H1 (cell line): ENCODE results near the gene KLHL36. TPM values are rescaled to one million over a fixed set of nuclear protein-coding genes. Genes with fewer than 3 reads are reported as not detected.

Source experiments
- CTCF ChIA-PET: fragments of 300-600 bp; sonication (Branson Sonifier 250); formaldehyde crosslinking; loops from one replicate; lab custom pipeline; 2021; ENCODE audit not compliant: partially characterized antibody; lab: Charles Lee
- POLR2A ChIA-PET: fragments of 300-600 bp; sonication (Branson Sonifier 250); formaldehyde crosslinking; loops from one replicate; lab custom pipeline; 2021; ENCODE audit warnings: inconsistent platforms; ENCODE audit not compliant: partially characterized antibody; lab: Charles Lee
- DNase-seq, 2 experiments: peaks; one replicate each; pipeline versions ENCODE4 v3.0.0 to v3.0.0-alpha.2; 2010 to 2022; ENCODE audit warnings: low spot score in 2 of 2, low read depth in 1 of 2, mixed read lengths in 1 of 2
- FAIRE-seq: peaks from 2 replicates; lab custom pipeline; 2011; peaks lifted over from hg19 to GRCh38; lab: Jason Lieb, UNC
- H2AFZ ChIP-seq: 2 replicates; pipeline ENCODE4 v1.8.1; 2012; ENCODE audit warnings: low read length, inconsistent platforms
- H2AK5ac ChIP-seq: 2 replicates; pipeline ENCODE4 v1.6.1; 2013; ENCODE audit warnings: low read depth, low read length
- H2BK120ac ChIP-seq: replicated peaks from 2 replicates; pipeline ENCODE3; 2013; ENCODE audit warnings: low read depth, low read length, inconsistent platforms
- H2BK12ac ChIP-seq: 2 replicates; pipeline ENCODE4 v1.6.1; 2013; ENCODE audit warnings: low read depth, low read length
- H2BK15ac ChIP-seq: 2 replicates; pipeline ENCODE4 v1.6.1; 2013; ENCODE audit warnings: low read length
- H2BK20ac ChIP-seq: 2 replicates; pipeline ENCODE4 v1.6.1; 2013; ENCODE audit warnings: low read length
- H2BK5ac ChIP-seq: 2 replicates; pipeline ENCODE4 v1.6.1; 2013; ENCODE audit warnings: low read depth, low read length
- H3K14ac ChIP-seq: 2 replicates; pipeline ENCODE4 v1.6.1; 2013; ENCODE audit warnings: inconsistent platforms; ENCODE audit not compliant: insufficient read length
- H3K18ac ChIP-seq: 2 replicates; pipeline ENCODE4 v1.6.1; 2013; ENCODE audit warnings: low read length; ENCODE audit errors: extremely low read depth
- H3K23ac ChIP-seq: 2 replicates; pipeline ENCODE4 v1.6.1; 2013; ENCODE audit warnings: inconsistent platforms; ENCODE audit not compliant: insufficient read length
- H3K23me2 ChIP-seq: 2 replicates; pipeline ENCODE4 v1.6.1; 2013; ENCODE audit warnings: low read depth, low read length
- H3K27ac ChIP-seq: 2 replicates; pipeline ENCODE4 v1.6.1; 2011; ENCODE audit warnings: low read depth, low read length, inconsistent platforms
- H3K27me3 ChIP-seq, 4 experiments: replicated peaks in 1 of 4; 1 replicate in 1 of 4; 2 replicates in 3 of 4; pipeline versions ENCODE4 v1.6.1 to v1.8.1; 2011 to 2013; ENCODE audit warnings: low read length in 3 of 4, mild to moderate bottlenecking in 3 of 4, inconsistent platforms in 2 of 4, mixed read lengths in 2 of 4, moderate library complexity in 1 of 4; ENCODE audit not compliant: control insufficient read depth in 3 of 4, insufficient read depth in 3 of 4; ENCODE audit errors: extremely low read depth in 1 of 4
- H3K36me3 ChIP-seq, 4 experiments: 2 replicates each; pipeline versions ENCODE4 v1.6.1 to v1.8.1; 2011 to 2013; ENCODE audit warnings: mild to moderate bottlenecking in 4 of 4, low read length in 3 of 4, moderate library complexity in 2 of 4, control low read depth in 1 of 4, inconsistent platforms in 1 of 4; ENCODE audit not compliant: insufficient read depth in 4 of 4, control insufficient read depth in 2 of 4
- H3K4ac ChIP-seq: replicated peaks from 2 replicates; pipeline ENCODE3; 2013; ENCODE audit warnings: low read length, low read depth, mixed read lengths, inconsistent platforms; ENCODE audit not compliant: insufficient read length
- H3K4me1 ChIP-seq, 4 experiments: replicated peaks in 1 of 4; 1 replicate in 1 of 4; 2 replicates in 3 of 4; pipeline versions ENCODE4 v1.6.1 to v1.8.1; 2011 to 2013; ENCODE audit warnings: low read length in 3 of 4, inconsistent platforms in 2 of 4, mixed read lengths in 1 of 4; ENCODE audit not compliant: insufficient read depth in 4 of 4, control insufficient read depth in 3 of 4
- H3K4me2 ChIP-seq, 2 experiments: 2 replicates each; pipeline versions ENCODE4 v1.6.1 to v1.8.1; 2011 to 2013; ENCODE audit warnings: low read depth in 2 of 2, low read length in 2 of 2, control low read depth in 1 of 2, inconsistent platforms in 1 of 2, mild to moderate bottlenecking in 1 of 2; ENCODE audit not compliant: insufficient read depth in 1 of 2
- H3K4me3 ChIP-seq, 4 experiments: fragments of 200-600, 300-600 bp in 1 of 4; sonication (generic), shearing (Covaris generic), sonication (Bioruptor Twin) in 1 of 4; 2 replicates each; pipeline versions ENCODE4 v1.5.1 to v1.8.1; 2011 to 2016; ENCODE audit warnings: low read length in 4 of 4, low read depth in 3 of 4, control low read depth in 2 of 4, inconsistent platforms in 2 of 4, mild to moderate bottlenecking in 2 of 4, mixed read lengths in 1 of 4, moderate library complexity in 1 of 4; ENCODE audit not compliant: insufficient read depth in 2 of 4; ENCODE audit errors: extremely low read depth in 1 of 4
- H3K56ac ChIP-seq: replicated peaks from 2 replicates; pipeline ENCODE3; 2013; ENCODE audit warnings: low read depth, mild to moderate bottlenecking, mixed read lengths, low read length, inconsistent platforms; ENCODE audit not compliant: insufficient read length
- H3K79me1 ChIP-seq: 2 replicates; pipeline ENCODE4 v1.6.1; 2013; ENCODE audit warnings: low read depth, low read length, control low read depth
- H3K79me2 ChIP-seq, 2 experiments: 2 replicates each; pipeline versions ENCODE4 v1.6.1 to v1.8.1; 2012 to 2013; ENCODE audit warnings: low read length in 2 of 2, mild to moderate bottlenecking in 2 of 2, inconsistent platforms in 1 of 2; ENCODE audit not compliant: insufficient read depth in 2 of 2, control insufficient read depth in 1 of 2
- H3K9ac ChIP-seq, 4 experiments: replicated peaks in 1 of 4; 1 replicate in 1 of 4; 2 replicates in 3 of 4; pipeline versions ENCODE4 v1.6.1 to v1.8.1; 2011 to 2013; ENCODE audit warnings: low read depth in 3 of 4, low read length in 3 of 4, control low read depth in 2 of 4, mild to moderate bottlenecking in 2 of 4, moderate library complexity in 2 of 4, inconsistent platforms in 1 of 4; ENCODE audit errors: extremely low read depth in 1 of 4
- H3K9me3 ChIP-seq, 2 experiments: 2 replicates each; pipeline versions ENCODE4 v1.6.1 to v1.8.1; 2012 to 2013; ENCODE audit warnings: mild to moderate bottlenecking in 2 of 2, moderate library complexity in 2 of 2, control low read depth in 1 of 2, inconsistent platforms in 1 of 2, low read depth in 1 of 2, low read length in 1 of 2, mixed read lengths in 1 of 2; ENCODE audit not compliant: insufficient read depth in 2 of 2
- H4K20me1 ChIP-seq, 2 experiments: replicated peaks in 1 of 2; 2 replicates each; pipeline versions ENCODE3 to v1.8.1; 2011 to 2013; ENCODE audit warnings: inconsistent platforms in 2 of 2, low read length in 2 of 2, mild to moderate bottlenecking in 1 of 2; ENCODE audit not compliant: insufficient read depth in 2 of 2, control insufficient read depth in 1 of 2
- H4K5ac ChIP-seq: 2 replicates; pipeline ENCODE4 v1.6.1; 2013; ENCODE audit warnings: low read length, low read depth, mixed read lengths, inconsistent platforms; ENCODE audit not compliant: insufficient read length
- H4K8ac ChIP-seq: 2 replicates; pipeline ENCODE4 v1.8.0; 2013; ENCODE audit warnings: mild to moderate bottlenecking, moderate library complexity, low read length, inconsistent platforms; ENCODE audit not compliant: insufficient read depth; ENCODE audit errors: extremely low read depth
- H4K91ac ChIP-seq: replicated peaks from 2 replicates; pipeline ENCODE3; 2013; ENCODE audit warnings: low read length, mixed read lengths, inconsistent platforms; ENCODE audit not compliant: insufficient read length
- KDM1A ChIP-seq: fragments of 200-600, 300-600 bp; sonication (generic); IDR thresholded peaks from 2 replicates; pipeline ENCODE4 v1.7.1; 2016; ENCODE audit warnings: mild to moderate bottlenecking, low read length, borderline replicate concordance
- RNF2 ChIP-seq: fragments of 200-900, 300-1000 bp; sonication (generic); IDR thresholded peaks from 2 replicates; pipeline ENCODE4 v1.7.1; 2016; ENCODE audit warnings: borderline replicate concordance, low read depth, mild to moderate bottlenecking, antibody characterized with exemption, low read length; ENCODE audit not compliant: poor library complexity, severe bottlenecking; ENCODE audit errors: missing control alignments
- WGBS, 2 experiments: shearing (Covaris generic) in 1 of 2; methylation state at CpG; one replicate each; pipeline versions ENCODE4 v1.1.6 to v1.1.7; 2013 to 2015; ENCODE audit warnings: low lambda C conversion rate in 2 of 2, mixed read lengths in 2 of 2, inconsistent platforms in 1 of 2, low coverage in 1 of 2, missing lambda C conversion rate in 1 of 2; ENCODE audit not compliant: insufficient replicate concordance in 2 of 2, insufficient coverage in 1 of 2, insufficient read length in 1 of 2; ENCODE audit errors: extremely low coverage in 1 of 2, missing lambda C conversion rate in 1 of 2; 5-methylcytosine and 5-hydroxymethylcytosine counted together
- polyA plus RNA-seq, 7 experiments: library from polyadenylated mRNA; depleted of rRNA in 3 of 7; stranded (reverse) in 5 of 7; unstranded in 2 of 7; fragments of >200 nt in 5 of 7; fragments of 200-250 nt in 2 of 7; gene quantifications; 1 replicate in 5 of 7; 2 replicates in 1 of 7; 4 replicates in 1 of 7; pipeline versions ENCODE4 v1.2.1 to v1.2.3, GENCODE V29; 2011 to 2013; ENCODE audit warnings: missing spikeins in 2 of 7, mixed read lengths in 2 of 7
- total RNA-seq: library from RNA; stranded (reverse); fragmentation: NEBNext Ultra II Directional; extraction: Animal tissue kit (Norgen Biotek cat#: 25700); gene quantifications from 2 replicates; pipeline ENCODE4 v1.2.1, GENCODE V29; 2021

KLHL36 gene
- total and polyA plus RNA-seq, 2 of the 8 experiments (the other 6 are each of a cell fraction or from before 2014, with no cell fraction given), result 22.9 to 33.6 TPM

DNA sequence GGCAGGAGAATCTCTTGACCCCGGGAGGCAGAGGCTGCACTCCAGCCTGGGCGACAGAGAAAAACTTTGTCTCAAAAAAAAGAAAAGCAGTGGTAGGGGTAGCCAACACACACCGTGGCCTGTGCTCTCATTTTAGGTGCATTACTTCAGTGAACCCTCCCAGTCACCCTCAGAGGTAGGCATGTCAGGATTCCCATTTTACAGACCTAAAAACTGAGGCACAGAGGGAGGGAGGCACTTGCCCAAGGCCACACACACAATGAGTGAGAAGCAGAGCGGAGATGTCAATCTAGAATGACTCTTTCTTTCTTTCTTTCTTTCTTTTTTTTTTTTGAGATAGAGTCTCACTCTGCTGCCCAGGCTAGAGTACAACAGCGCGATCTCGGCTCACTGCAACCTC is 35.6 kb upstream of the KLHL36 start:
- H3K4ac ChIP-seq, result no peak overlapping the region
- peaks cover 0 to 10% (median 2%) of the 10 kb centered on the region in 4 experiments; a peak in 3 of 8 replicates for H3K36me3 ChIP-seq
- no peak overlapping the region for H2AFZ ChIP-seq
- no peak overlapping the region for H3K14ac ChIP-seq
- no peak overlapping the region for H4K5ac ChIP-seq
- DNase-seq, result no peak
- H3K9me3 ChIP-seq, result no peaks in the 10 kb centered on the region
- no peak overlapping the region for H3K56ac ChIP-seq
- H2BK20ac ChIP-seq, result no peak overlapping the region
- H2AK5ac ChIP-seq, result no peak overlapping the region
- no peak overlapping the region for H2BK12ac ChIP-seq
- no peak overlapping the region for H2BK120ac ChIP-seq
- no peak overlapping the region for H4K8ac ChIP-seq
- H3K23ac ChIP-seq, result no peak overlapping the region
- TF ChIP-seq KDM1A (0 out of 2 replicates have a peak, but pooled peaks have one; percentile 7), RNF2 (no peak)
- peaks cover 14% of the 10 kb centered on the region for H3K79me1 ChIP-seq
- no peak overlapping the region for H3K4me3 ChIP-seq
- no peak overlapping the region for H3K4me2 ChIP-seq
- H2BK15ac ChIP-seq, result no peak overlapping the region
- H2BK5ac ChIP-seq, result no peak overlapping the region
- H3K9ac ChIP-seq, result no peak overlapping the region
- H4K91ac ChIP-seq, result no peak overlapping the region
- CTCF ChIA-PET, result interaction anchor here (0.6 to 1.1 kb wide), 4 partner anchors 8 to 447 kb away, joined by 3 to 5 read pairs (median 3); no protein-coding TSS in a partner anchor
- H3K27ac ChIP-seq, result no peak overlapping the region
- H3K4me1 ChIP-seq, result peaks cover 2 to 12% (median 9%) of the 10 kb centered on the region in 4 experiments; a peak in 6 of 7 replicates
- WGBS, 2 experiments, result 93% methylated on average over 3 of the region's 7 CpGs; no CpG with 5 or more reads in 1 of the 2 experiments
- peaks cover 0 to 5% (median 3%) of the 10 kb centered on the region in 4 experiments; a peak in 2 of 7 replicates for H3K27me3 ChIP-seq
- FAIRE-seq, result no peak
- H3K23me2 ChIP-seq, result peaks cover 8% of the 10 kb centered on the region; the same call in 1 of the 2 replicates
- peaks cover 7 to 19% of the 10 kb centered on the region in 2 experiments for H4K20me1 ChIP-seq
- POLR2A ChIA-PET, result no interaction called here
- H3K18ac ChIP-seq, result no peak overlapping the region
- H3K79me2 ChIP-seq, result peaks cover 0 to 70% of the 10 kb centered on the region in 2 experiments; a peak in 3 of 4 replicates
